ENCODE results near the gene ROR1. TPM values are rescaled to one million over a fixed set of nuclear protein-coding genes. Genes with fewer than 3 reads are reported as not detected.

The ROR1 gene
- total RNA-seq, 1 experiment from 2014 or later: 2.7 TPM

DNA sequence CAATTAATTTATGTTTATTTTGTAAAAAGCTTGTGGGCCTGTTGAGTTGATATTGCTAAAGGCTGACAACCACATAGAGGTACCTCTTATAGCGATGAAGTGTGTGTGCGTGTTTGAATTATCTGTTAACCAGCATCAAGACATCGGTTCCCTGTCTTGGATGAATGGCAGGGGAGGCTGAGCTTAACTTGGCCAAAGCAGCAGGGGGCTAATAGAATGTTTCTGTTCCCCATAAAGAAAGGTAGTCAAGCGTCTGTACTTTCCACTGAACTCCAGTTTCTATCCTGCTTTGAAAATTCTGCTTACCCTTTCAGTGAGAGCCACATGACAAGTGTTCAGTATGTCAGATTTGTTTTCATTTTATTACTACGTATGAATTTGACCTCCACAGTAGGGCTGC, 63.0 kb downstream of the ROR1 start (continued):
- TF ChIP-seq, protein P1, sequence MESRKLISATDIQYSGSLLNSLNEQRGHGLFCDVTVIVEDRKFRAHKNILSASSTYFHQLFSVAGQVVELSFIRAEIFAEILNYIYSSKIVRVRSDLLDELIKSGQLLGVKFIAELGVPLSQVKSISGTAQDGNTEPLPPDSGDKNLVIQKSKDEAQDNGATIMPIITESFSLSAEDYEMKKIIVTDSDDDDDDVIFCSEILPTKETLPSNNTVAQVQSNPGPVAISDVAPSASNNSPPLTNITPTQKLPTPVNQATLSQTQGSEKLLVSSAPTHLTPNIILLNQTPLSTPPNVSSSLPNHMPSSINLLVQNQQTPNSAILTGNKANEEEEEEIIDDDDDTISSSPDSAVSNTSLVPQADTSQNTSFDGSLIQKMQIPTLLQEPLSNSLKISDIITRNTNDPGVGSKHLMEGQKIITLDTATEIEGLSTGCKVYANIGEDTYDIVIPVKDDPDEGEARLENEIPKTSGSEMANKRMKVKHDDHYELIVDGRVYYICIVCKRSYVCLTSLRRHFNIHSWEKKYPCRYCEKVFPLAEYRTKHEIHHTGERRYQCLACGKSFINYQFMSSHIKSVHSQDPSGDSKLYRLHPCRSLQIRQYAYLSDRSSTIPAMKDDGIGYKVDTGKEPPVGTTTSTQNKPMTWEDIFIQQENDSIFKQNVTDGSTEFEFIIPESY (IDR thresholded peaks at IDR 0.05; ENCODE audit: extremely low read depth, insufficient replicate concordance, low read length): no peak
- TF ChIP-seq POLR2A (IDR thresholded peaks at IDR 0.05; ENCODE audit: borderline replicate concordance, extremely low read depth, insufficient read depth, insufficient read length) (no peak), ZNF274 (IDR thresholded peaks at IDR 0.05; ENCODE audit: low read depth, low read length) (no peak), EZH2 (IDR thresholded peaks at IDR 0.05) (no peak), SP1 (IDR thresholded peaks at IDR 0.05; ENCODE audit: low read depth) (no peak), YY1 (IDR thresholded peaks at IDR 0.05; ENCODE audit: extremely low read depth, insufficient replicate concordance, low read depth, low read length) (no peak), RAD21 (IDR thresholded peaks at IDR 0.05; ENCODE audit: low read depth) (no peak), CEBPB (IDR thresholded peaks at IDR 0.05; ENCODE audit: low read depth) (no peak)
- TF ChIP-seq, protein P2, sequence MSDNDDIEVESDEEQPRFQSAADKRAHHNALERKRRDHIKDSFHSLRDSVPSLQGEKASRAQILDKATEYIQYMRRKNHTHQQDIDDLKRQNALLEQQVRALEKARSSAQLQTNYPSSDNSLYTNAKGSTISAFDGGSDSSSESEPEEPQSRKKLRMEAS (IDR thresholded peaks at IDR 0.05): no peak
- TF ChIP-seq, protein P3, sequence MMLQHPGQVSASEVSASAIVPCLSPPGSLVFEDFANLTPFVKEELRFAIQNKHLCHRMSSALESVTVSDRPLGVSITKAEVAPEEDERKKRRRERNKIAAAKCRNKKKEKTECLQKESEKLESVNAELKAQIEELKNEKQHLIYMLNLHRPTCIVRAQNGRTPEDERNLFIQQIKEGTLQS (IDR thresholded peaks at IDR 0.05): no peak

DNA sequence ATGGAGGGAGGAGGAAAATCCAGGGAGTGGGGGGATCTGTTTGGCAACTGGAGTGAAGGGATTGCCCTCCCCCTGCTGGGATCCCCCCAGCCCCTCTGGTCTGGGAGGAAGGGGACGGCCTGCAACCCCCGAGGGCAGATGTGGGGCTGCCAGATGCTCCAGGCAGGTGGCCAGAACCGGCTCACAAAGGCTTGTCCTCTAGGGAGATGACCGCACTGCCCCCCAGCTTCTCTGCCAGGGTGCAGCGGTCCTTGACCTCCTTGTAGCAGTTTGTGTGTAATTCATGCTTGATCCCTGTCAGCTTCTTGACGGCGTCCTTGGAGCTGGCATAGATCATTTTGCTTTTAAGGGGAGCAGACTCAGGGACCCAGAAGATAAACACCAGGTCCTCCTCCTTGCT, 69.2 kb downstream of the ROR1 start:
- DNase-seq (ENCODE audit: low read depth, low spot score) (no peak), ATAC-seq (no peak)
- Histone ChIP-seq H3K27me3 (ENCODE audit: insufficient read depth, low read length) (no peaks in the 10 kb centered on the region), H3K36me3 (ENCODE audit: control insufficient read depth in 1 of 2, insufficient read depth in 2 of 2, low read length in 2 of 2) (no peaks in the 10 kb centered on the region), H3K79me2 (ENCODE audit: insufficient read depth, low read length) (no peaks in the 10 kb centered on the region), H4K20me1 (ENCODE audit: insufficient read depth) (no peaks in the 10 kb centered on the region), H3K9me3 (ENCODE audit: control insufficient read depth in 1 of 2, insufficient read depth in 1 of 2, low read depth in 1 of 2, low read length in 2 of 2) (no peaks in the 10 kb centered on the region), H3K4me3 (replicated peaks in 1 of 2; ENCODE audit: low read depth in 1 of 2, low read length in 2 of 2) (no peak overlapping the region), H3K27ac (ENCODE audit: low read depth, low read length) (no peak overlapping the region), H3K4me2 (ENCODE audit: low read length) (no peak overlapping the region), H3K4me1 (ENCODE audit: control insufficient read depth in 1 of 2, insufficient read depth in 2 of 2, low read length in 2 of 2) (no peaks in the 10 kb centered on the region), H3K9me2 (ENCODE audit: insufficient read depth) (no peaks in the 10 kb centered on the region), H2AFZ (ENCODE audit: low read depth, low read length, poor library complexity, severe bottlenecking) (no peak overlapping the region), H3K9ac (ENCODE audit: low read length) (no peak overlapping the region)
- ChIA-PET CTCF (no interaction called here), POLR2A (no interaction called here), RAD21 (ENCODE audit: low non-redundant PET in 1 of 2, low total read pairs in 2 of 2, uncharacterized antibody in 2 of 2, unreplicated experiment in 2 of 2) (no interaction called here)
- intact Hi-C loops (cut with micrococcal nuclease): no loop called here
- BruUV-seq (replicated peaks): no TSS peak
- TF ChIP-seq POLR2A (IDR thresholded peaks at IDR 0.05; ENCODE audit: borderline replicate concordance, extremely low read depth, insufficient read depth, insufficient read length): no peak
- TF ChIP-seq POLR2AphosphoS5 (IDR thresholded peaks at IDR 0.05; ENCODE audit: low read depth, low read length): no peak
- TF ChIP-seq TCF7L2 (IDR thresholded peaks at IDR 0.05; ENCODE audit: borderline replicate concordance, extremely low read depth, insufficient read depth, insufficient read length): no peak

All from HCT116 (cell line).